Peyer's patch (tissue), 4 donors: ENCODE results near the gene C5orf46. TPM values are rescaled to one million over a fixed set of nuclear protein-coding genes. Genes with fewer than 3 reads are reported as not detected.

Source experiments
- DNase-seq, 3 donors: peaks; one replicate each; pipeline ENCODE4 v3.0.0-alpha.2; 2017 to 2019
- H3K27ac ChIP-seq, 4 donors: fragments of 200-600 bp; sonication (generic); one replicate each; pipeline ENCODE4 v1.5.1; 2016 to 2019
- H3K27me3 ChIP-seq, 2 donors: fragments of 200-600 bp; sonication (generic); one replicate each; pipeline ENCODE4 v1.5.1; 2019
- H3K36me3 ChIP-seq, 3 donors: fragments of 200-600 bp; sonication (generic); one replicate each; pipeline ENCODE4 v1.5.1; 2016 to 2019
- H3K4me1 ChIP-seq, 4 donors: fragments of 200-600 bp; sonication (generic); one replicate each; pipeline ENCODE4 v1.5.1; 2016 to 2019
- H3K4me3 ChIP-seq, 4 donors: fragments of 200-600 bp; sonication (generic); 1 replicate in 3 of 4; 2 replicates in 1 of 4; pipeline ENCODE4 v1.5.1; 2016 to 2019; ENCODE audit warnings: mild to moderate bottlenecking in 1 of 4
- H3K9me3 ChIP-seq, 4 donors: fragments of 200-600 bp; sonication (generic); one replicate each; pipeline ENCODE4 v1.5.1; 2016 to 2019; ENCODE audit warnings: mild to moderate bottlenecking in 1 of 4
- POLR2A ChIP-seq, 2 donors: fragments of 450-650 bp; IDR thresholded peaks; one replicate each; pipeline ENCODE4 v1.5.1; 2017; ENCODE audit warnings: antibody characterized with exemption in 2 of 2, mild to moderate bottlenecking in 2 of 2, moderate library complexity in 2 of 2
- total RNA-seq, 4 donors: library from RNA; depleted of rRNA; stranded (reverse); fragments of >200 nt; gene quantifications; one replicate each; pipeline ENCODE4 v1.1.0, GENCODE V29; 2016
- TF ChIP-seq, protein P1 (sequence below), 6 experiments: fragments of 450-650 bp in 4 of 6; fragments of 200-600 bp in 2 of 6; sonication (generic) in 1 of 6; IDR thresholded peaks; one replicate each; pipeline ENCODE4 v1.5.1; 2017 to 2019; ENCODE audit warnings: antibody characterized with exemption in 6 of 6, mild to moderate bottlenecking in 3 of 6, moderate library complexity in 1 of 6

The C5orf46 gene
- total RNA-seq, 4 donors from 2014 or later: not detected

DNA sequence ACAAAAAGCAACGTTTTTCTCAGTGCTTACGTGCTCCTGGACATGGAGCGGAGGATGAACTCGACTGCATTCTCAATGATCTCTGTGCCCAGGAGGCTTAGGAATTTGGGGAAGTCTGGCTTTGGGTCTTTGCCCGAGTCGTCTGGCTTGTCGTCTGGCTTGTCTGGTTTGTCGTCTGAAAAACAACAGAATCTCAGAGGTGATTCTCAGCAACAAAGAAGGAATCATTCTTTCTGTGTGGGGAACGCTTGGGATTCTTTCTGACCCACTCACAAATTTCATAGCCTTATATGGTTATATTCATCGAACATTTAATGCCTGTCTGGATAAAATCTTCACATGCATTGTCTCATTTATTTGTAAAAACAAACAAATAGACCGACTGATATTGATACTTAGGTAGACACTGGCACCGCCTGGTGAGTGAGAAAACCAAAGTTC is 4.7 kb downstream of the C5orf46 start:
- no peak overlapping the region for H3K4me3 ChIP-seq
- no peak for DNase-seq
- H3K4me1 ChIP-seq: no peaks in the 10 kb centered on the region
- TF ChIP-seq POLR2A (IDR thresholded peaks at IDR 0.05): no peak
- H3K36me3 ChIP-seq: no peaks in the 10 kb centered on the region
- no peak overlapping the region for H3K27ac ChIP-seq
- H3K9me3 ChIP-seq: no peaks in the 10 kb centered on the region
- H3K27me3 ChIP-seq: no peaks in the 10 kb centered on the region

DNA sequence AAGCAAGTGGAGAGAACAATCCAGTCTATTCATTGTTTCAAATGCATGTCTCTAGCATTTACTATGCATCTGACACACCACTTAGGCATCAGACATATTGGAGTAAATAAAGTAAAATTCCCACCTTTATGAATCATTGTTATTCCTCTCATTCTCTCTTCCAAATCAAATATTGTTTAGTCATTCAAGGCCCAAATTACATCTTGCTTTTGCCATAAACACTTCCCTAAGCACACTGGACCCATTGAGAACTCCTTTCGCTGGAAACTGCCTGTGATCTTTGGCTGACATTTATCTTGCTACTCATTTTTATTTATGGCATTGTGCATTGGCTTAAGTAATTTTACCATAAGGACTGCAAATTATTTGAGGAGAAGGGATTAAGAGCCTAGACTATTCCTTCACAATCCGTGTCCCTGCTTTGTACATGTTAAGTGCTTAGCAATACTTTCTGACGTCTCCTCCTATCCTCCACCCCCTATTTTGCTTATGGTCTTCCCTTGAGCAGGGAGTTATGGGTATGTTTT is 7.4 kb downstream of the C5orf46 start:
- no peak overlapping the region for H3K27ac ChIP-seq
- H3K36me3 ChIP-seq: no peaks in the 10 kb centered on the region
- TF ChIP-seq POLR2A (IDR thresholded peaks at IDR 0.05): no peak
- TF ChIP-seq, protein P1, sequence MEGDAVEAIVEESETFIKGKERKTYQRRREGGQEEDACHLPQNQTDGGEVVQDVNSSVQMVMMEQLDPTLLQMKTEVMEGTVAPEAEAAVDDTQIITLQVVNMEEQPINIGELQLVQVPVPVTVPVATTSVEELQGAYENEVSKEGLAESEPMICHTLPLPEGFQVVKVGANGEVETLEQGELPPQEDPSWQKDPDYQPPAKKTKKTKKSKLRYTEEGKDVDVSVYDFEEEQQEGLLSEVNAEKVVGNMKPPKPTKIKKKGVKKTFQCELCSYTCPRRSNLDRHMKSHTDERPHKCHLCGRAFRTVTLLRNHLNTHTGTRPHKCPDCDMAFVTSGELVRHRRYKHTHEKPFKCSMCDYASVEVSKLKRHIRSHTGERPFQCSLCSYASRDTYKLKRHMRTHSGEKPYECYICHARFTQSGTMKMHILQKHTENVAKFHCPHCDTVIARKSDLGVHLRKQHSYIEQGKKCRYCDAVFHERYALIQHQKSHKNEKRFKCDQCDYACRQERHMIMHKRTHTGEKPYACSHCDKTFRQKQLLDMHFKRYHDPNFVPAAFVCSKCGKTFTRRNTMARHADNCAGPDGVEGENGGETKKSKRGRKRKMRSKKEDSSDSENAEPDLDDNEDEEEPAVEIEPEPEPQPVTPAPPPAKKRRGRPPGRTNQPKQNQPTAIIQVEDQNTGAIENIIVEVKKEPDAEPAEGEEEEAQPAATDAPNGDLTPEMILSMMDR (IDR thresholded peaks at IDR 0.05): no peak
- no peak for DNase-seq
- no peak overlapping the region for H3K4me3 ChIP-seq
- H3K4me1 ChIP-seq: no peaks in the 10 kb centered on the region
- H3K9me3 ChIP-seq: no peaks in the 10 kb centered on the region
- no peaks in the 10 kb centered on the region for H3K27me3 ChIP-seq

GRCh38 chr5:147895864-147896263 is 10.5 kb downstream of the C5orf46 start:
- Histone ChIP-seq H3K27ac (no peak overlapping the region), H3K4me1 (no peaks in the 10 kb centered on the region), H3K27me3 (no peaks in the 10 kb centered on the region), H3K4me3 (no peak overlapping the region), H3K36me3 (no peaks in the 10 kb centered on the region), H3K9me3 (no peaks in the 10 kb centered on the region)
- no peak for DNase-seq
- no peak for TF ChIP-seq POLR2A (IDR thresholded peaks at IDR 0.05)
- TF ChIP-seq, protein P1 (IDR thresholded peaks at IDR 0.05): no peak

DNA sequence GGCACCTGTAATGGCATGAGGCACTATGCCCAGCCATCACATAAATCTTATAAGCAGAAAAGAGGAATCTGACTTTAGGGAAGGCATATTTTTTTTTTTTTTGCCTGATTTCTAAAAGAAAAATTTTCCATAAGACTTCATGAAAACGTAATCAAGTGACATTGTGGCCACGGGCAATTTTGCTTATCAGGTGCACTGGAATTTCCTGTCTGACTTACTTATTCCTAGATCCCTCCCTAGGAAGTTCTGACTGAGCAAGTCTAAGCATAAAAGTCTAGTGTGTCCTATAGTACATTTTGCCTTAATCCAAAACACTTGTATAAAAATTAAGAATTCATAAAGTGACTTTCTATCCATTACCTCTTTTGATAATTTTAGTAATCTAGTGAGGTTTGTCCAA is 12.5 kb downstream of the C5orf46 start:
- Histone ChIP-seq H3K4me1 (no peaks in the 10 kb centered on the region), H3K27ac (no peak overlapping the region), H3K4me3 (no peak overlapping the region), H3K9me3 (no peaks in the 10 kb centered on the region), H3K27me3 (no peaks in the 10 kb centered on the region), H3K36me3 (no peaks in the 10 kb centered on the region)
- no peak for DNase-seq
- TF ChIP-seq, protein P1 (IDR thresholded peaks at IDR 0.05): no peak
- TF ChIP-seq POLR2A (IDR thresholded peaks at IDR 0.05): no peak

DNA sequence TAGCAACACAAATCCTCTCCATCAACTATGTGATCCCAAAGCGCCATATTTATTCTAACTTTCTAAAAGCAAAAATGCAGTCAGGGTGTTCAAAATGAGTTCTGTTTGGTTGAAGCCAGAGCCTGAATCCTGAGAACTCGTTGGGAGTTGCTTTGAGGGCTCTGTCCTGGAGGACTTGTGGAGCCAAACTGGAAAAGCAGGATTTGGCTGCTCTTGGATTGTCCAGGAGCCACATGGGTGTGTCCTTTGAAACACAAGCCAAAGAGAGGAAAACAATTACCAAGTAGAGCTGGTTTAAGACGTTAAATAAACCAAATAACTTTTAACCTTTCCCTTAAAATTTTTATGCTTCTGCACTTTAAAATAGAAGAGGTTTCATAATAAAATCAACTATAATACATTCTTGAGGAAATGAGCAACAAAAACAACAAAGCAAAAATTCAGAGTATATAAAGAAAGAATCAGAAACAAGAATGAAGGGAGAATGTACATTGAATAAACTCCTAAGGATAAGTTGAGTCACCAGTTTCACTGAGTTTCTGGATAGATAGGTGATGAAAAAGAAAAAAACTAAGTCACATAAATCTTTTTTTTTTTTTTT is 13.5 kb downstream of the C5orf46 start:
- Histone ChIP-seq H3K4me1 (no peaks in the 10 kb centered on the region), H3K27me3 (no peaks in the 10 kb centered on the region), H3K4me3 (no peak overlapping the region), H3K9me3 (no peaks in the 10 kb centered on the region), H3K36me3 (no peaks in the 10 kb centered on the region), H3K27ac (no peak overlapping the region)
- no peak for TF ChIP-seq POLR2A (IDR thresholded peaks at IDR 0.05)
- TF ChIP-seq, protein P1 (IDR thresholded peaks at IDR 0.05): no peak
- no peak for DNase-seq

- DNase-seq: no peak
- H3K9me3 ChIP-seq: no peaks in the 10 kb centered on the region
- H3K4me3 ChIP-seq: no peak overlapping the region
- no peaks in the 10 kb centered on the region for H3K4me1 ChIP-seq
- no peaks in the 10 kb centered on the region for H3K27me3 ChIP-seq
- no peak for TF ChIP-seq POLR2A (IDR thresholded peaks at IDR 0.05)
- TF ChIP-seq, protein P1 (IDR thresholded peaks at IDR 0.05): no peak
- no peaks in the 10 kb centered on the region for H3K36me3 ChIP-seq
- no peak overlapping the region for H3K27ac ChIP-seq
These were observed 18.4 kb downstream of the C5orf46 start for GRCh38 chr5:147887930-147888329.
